ENCODE results near the gene NSD1. TPM values are rescaled to one million over a fixed set of nuclear protein-coding genes. Genes with fewer than 3 reads are reported as not detected.

The NSD1 gene
- total RNA-seq, 1 donor from 2014 or later, result 37.5 TPM

DNA sequence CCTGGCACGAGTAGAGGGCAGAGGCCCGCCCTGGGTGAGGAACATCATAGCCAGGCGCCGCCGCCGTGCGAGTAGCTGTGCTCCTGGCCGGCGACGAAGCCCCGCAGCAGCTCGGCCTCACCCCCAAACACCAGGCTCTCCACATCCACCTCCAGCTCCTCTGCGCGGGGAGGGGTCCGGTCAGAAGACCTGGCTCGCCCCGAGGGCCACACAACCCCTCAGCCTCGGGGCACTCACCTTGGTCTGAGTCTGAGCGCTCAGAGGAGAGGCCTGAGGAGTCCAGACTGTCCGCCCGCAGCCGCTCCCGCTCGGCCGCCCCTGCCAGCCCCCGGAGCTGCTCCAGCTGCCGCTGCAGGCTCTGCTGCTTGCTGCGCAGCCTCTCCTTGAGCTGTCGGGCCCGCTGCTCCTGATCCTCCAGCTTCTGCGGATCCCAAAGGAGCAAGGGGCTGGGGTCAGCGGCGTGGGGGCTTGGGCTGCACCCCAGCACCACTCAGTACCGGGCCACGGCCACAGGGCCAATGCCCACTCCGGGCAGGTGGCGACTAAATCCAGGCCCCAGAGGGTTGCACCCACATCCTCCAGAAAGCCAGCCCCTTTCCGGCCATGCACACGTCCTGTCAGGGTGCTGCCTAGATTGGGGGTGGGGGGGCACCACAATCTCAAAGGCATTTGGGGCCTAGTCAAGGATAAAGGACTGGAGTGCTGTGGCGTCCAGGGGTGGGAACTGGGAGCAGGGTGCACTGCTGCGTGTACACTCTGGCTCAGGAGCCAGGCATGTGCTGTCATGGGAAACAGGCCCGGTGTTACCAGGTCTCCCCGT is 174.2 kb downstream of the NSD1 start:
- TF ChIP-seq, protein P1, sequence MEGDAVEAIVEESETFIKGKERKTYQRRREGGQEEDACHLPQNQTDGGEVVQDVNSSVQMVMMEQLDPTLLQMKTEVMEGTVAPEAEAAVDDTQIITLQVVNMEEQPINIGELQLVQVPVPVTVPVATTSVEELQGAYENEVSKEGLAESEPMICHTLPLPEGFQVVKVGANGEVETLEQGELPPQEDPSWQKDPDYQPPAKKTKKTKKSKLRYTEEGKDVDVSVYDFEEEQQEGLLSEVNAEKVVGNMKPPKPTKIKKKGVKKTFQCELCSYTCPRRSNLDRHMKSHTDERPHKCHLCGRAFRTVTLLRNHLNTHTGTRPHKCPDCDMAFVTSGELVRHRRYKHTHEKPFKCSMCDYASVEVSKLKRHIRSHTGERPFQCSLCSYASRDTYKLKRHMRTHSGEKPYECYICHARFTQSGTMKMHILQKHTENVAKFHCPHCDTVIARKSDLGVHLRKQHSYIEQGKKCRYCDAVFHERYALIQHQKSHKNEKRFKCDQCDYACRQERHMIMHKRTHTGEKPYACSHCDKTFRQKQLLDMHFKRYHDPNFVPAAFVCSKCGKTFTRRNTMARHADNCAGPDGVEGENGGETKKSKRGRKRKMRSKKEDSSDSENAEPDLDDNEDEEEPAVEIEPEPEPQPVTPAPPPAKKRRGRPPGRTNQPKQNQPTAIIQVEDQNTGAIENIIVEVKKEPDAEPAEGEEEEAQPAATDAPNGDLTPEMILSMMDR (IDR thresholded peaks at IDR 0.05; ENCODE audit: insufficient read depth, low read length, poor library complexity, severe bottlenecking), result no peak

DNA sequence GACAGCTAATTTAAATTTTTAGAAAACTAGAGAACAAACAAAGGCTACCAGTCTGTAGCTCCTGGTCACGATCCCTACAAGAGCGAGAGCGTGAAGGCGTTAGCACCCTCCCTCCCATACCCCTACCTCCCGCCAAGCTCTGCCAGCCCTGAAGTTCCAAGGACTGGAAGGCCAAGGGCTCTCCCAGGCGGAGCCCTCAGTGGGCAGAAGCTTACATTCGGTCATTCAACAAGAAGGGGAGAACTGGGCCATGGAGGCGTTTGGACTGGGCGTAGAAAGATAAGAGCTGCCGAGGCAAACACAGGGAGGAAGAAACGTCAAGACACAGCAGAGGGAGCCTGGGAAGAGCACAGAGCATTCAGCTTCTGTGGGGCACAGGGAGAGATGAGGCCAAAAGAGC is 175.2 kb downstream of the NSD1 start:
- TF ChIP-seq, protein P1 (IDR thresholded peaks at IDR 0.05; ENCODE audit: insufficient read depth, low read length, poor library complexity, severe bottlenecking), result no peak
- Histone ChIP-seq H3K27me3 (ENCODE audit: control insufficient read depth, insufficient read depth, low read length) (no peaks in the 10 kb centered on the region), H3K4me3 (ENCODE audit: low read depth, low read length) (no peak overlapping the region), H3K36me3 (ENCODE audit: control insufficient read depth, insufficient read depth, low read length) (peaks cover 1% of the 10 kb centered on the region)
- DNase-seq (ENCODE audit: low read depth), result no peak

More for the DNA sequence above, 174.2 kb downstream of the NSD1 start:
- DNase-seq (ENCODE audit: low read depth), result no peak
- Histone ChIP-seq H3K27me3 (ENCODE audit: control insufficient read depth, insufficient read depth, low read length) (no peaks in the 10 kb centered on the region), H3K4me3 (ENCODE audit: low read depth, low read length) (no peak overlapping the region), H3K36me3 (ENCODE audit: control insufficient read depth, insufficient read depth, low read length) (peaks cover 1% of the 10 kb centered on the region)

DNA sequence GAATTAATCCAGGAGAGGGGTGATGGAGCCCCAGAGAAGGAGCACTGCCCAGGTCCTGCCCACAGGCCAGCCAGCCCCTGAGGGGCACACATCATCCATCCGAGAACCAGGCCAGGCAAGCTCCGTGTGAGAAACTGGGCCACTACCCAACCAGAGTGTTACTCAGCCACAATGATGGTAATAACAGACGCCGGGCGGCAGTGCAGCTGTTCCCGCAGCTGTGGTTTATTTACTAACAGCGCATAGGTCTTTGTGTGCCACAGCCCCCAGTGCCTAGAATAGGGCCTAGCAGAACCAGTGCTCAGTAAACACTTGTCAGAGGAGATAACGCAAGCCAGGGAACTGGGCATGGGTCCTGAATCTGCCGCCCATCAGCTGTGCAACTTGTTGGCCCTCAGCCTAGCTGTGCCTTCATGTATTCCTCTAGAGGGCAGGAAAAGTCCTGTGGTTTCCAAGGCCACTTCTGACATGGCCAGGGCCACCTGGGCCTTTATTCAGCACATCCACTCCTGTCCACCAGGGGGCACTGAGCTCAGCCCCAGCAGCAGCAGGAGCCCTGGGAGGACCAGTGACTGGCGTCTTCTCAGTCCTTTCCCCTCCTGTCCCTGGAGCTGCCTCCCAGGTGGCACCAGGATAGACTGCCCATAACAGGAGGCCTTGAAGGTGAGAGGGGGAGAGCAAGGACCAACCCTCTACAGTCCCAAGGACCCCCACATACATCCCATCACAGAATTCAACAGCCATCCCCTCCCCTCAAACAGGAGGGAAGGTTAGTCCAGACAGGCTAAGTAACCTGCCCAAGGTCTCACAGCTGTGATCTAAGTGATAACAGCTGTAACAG is 176.0 kb downstream of the NSD1 start:
- TF ChIP-seq, protein P1 (IDR thresholded peaks at IDR 0.05; ENCODE audit: insufficient read depth, low read length, poor library complexity, severe bottlenecking), result peak; percentile 96
- H3K36me3 ChIP-seq (ENCODE audit: control insufficient read depth, insufficient read depth, low read length), result peaks cover 1% of the 10 kb centered on the region
- DNase-seq (ENCODE audit: low read depth), result no peak
- H3K4me3 ChIP-seq (ENCODE audit: low read depth, low read length), result no peak overlapping the region
- no peaks in the 10 kb centered on the region for H3K27me3 ChIP-seq (ENCODE audit: control insufficient read depth, insufficient read depth, low read length)

DNA sequence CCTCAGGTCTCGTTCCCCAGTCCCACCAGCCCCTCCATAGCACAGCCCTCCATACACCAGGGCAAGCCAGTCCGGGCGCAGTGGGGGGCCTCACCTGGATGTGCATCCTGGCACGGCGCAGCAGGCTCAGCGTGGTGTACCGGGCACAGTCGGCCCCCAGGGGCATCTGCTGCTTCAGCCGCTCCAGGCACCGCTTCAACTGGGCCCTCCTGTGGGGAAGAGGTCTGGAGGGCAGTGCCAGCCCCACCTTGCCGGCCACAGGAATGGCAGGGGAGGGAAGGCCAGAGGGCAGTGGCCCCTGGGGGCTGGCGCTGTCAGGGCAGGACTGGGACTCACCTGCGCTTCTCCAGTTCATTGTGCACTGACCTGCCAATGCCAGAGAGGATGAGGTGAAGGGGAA is 176.8 kb downstream of the NSD1 start:
- no peak for DNase-seq (ENCODE audit: low read depth)
- TF ChIP-seq, protein P1 (IDR thresholded peaks at IDR 0.05; ENCODE audit: insufficient read depth, low read length, poor library complexity, severe bottlenecking), result no peak

DNA sequence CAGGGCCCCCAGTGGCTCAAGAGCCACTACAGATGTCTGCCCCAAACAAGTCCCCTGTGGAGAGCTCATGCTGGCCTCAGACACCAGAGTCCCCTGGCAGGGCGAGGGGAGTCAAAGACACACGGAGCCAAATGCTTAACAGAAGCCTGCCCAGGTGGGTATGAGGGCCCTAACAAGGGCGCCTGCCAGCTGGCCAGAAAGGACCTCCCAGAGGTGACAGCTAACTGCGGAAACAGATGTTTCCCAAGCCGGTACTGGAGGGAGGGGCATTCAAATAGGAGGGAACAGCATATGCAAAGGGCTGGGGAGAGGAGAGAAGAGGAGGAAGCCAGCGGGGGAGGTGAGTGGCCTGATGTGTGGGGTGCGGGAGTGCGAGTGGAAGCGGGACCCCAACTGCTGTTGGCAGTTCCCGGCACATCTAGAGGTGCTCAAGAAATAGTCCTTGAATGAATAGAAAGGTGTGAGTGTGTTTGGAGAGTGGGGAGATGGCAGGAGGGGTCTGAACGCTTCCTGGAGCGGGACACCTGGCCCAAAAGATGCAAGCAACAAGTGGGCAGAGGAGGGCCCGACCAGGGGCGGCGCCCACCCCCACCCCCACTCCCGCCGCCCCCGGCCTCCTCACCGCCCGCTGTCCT is 177.3 kb downstream of the NSD1 start:
- Histone ChIP-seq H3K4me3 (ENCODE audit: low read depth, low read length) (peak overlapping the region; percentile 46), H3K27me3 (ENCODE audit: control insufficient read depth, insufficient read depth, low read length) (no peaks in the 10 kb centered on the region), H3K36me3 (ENCODE audit: control insufficient read depth, insufficient read depth, low read length) (no peaks in the 10 kb centered on the region)
- TF ChIP-seq, protein P1 (IDR thresholded peaks at IDR 0.05; ENCODE audit: insufficient read depth, low read length, poor library complexity, severe bottlenecking), result no peak
- DNase-seq (ENCODE audit: low read depth), result no peak

More for the DNA sequence above, 176.8 kb downstream of the NSD1 start:
- peak overlapping the region; percentile 46 for H3K4me3 ChIP-seq (ENCODE audit: low read depth, low read length)
- H3K27me3 ChIP-seq (ENCODE audit: control insufficient read depth, insufficient read depth, low read length), result no peaks in the 10 kb centered on the region
- H3K36me3 ChIP-seq (ENCODE audit: control insufficient read depth, insufficient read depth, low read length), result peaks cover 1% of the 10 kb centered on the region

Data from kidney epithelial cell (primary cell).